ENCODE data around the gene GNA14.

Gene GNA14

GRCh38 chr9:77508396-77508795, 139.7 kb downstream of the GNA14 start:
- no peak for TF ChIP-seq CTCF (IDR thresholded peaks at IDR 0.05; ENCODE audit: unreplicated experiment in 3 of 3)
- no peaks in the 10 kb centered on the region for H3K27me3 Mint-ChIP-seq (ENCODE audit: low read depth)
- H3K9me3 Mint-ChIP-seq, result no peaks in the 10 kb centered on the region
- H3K27ac Mint-ChIP-seq, result peak overlapping the region; percentile 96 to 97 (median 97)
- H3K4me3 Mint-ChIP-seq, result no peak overlapping the region
- no peaks in the 10 kb centered on the region for H3K36me3 Mint-ChIP-seq (ENCODE audit: low read depth)
- H3K4me1 Mint-ChIP-seq, result peaks cover 74% of the 10 kb centered on the region

- TF ChIP-seq CTCF (IDR thresholded peaks at IDR 0.05; ENCODE audit: unreplicated experiment in 3 of 3), result no peak
- Mint-ChIP-seq H3K27ac (peak overlapping the region; percentile 96 to 97 (median 97)), H3K4me3 (peak overlapping the region in 2 of 3 experiments; percentile 7 to 8), H3K36me3 (ENCODE audit: low read depth) (no peaks in the 10 kb centered on the region), H3K4me1 (peaks cover 64% of the 10 kb centered on the region), H3K27me3 (ENCODE audit: low read depth) (no peaks in the 10 kb centered on the region), H3K9me3 (no peaks in the 10 kb centered on the region)
These were observed 140.7 kb downstream of the GNA14 start for GRCh38 chr9:77507212-77507961.

- Mint-ChIP-seq H3K4me3 (no peak overlapping the region), H3K4me1 (peaks cover 45% of the 10 kb centered on the region), H3K36me3 (ENCODE audit: low read depth) (no peaks in the 10 kb centered on the region), H3K27ac (peak overlapping the region; percentile 79 to 89 (median 86)), H3K27me3 (ENCODE audit: low read depth) (no peaks in the 10 kb centered on the region), H3K9me3 (peaks cover 2% of the 10 kb centered on the region)
- TF ChIP-seq CTCF (IDR thresholded peaks at IDR 0.05; ENCODE audit: unreplicated experiment in 3 of 3), result no peak
These were observed 142.9 kb downstream of the GNA14 start for GRCh38 chr9:77505232-77505631.

GRCh38 chr9:77502568-77502967, 145.6 kb downstream of the GNA14 start:
- H3K9me3 Mint-ChIP-seq, result peaks cover 2% of the 10 kb centered on the region
- no peak overlapping the region for H3K4me3 Mint-ChIP-seq
- peaks cover 36% of the 10 kb centered on the region for H3K4me1 Mint-ChIP-seq
- H3K27ac Mint-ChIP-seq, result peak overlapping the region in 2 of 3 experiments; percentile 50 to 85
- H3K36me3 Mint-ChIP-seq (ENCODE audit: low read depth), result no peaks in the 10 kb centered on the region
- no peaks in the 10 kb centered on the region for H3K27me3 Mint-ChIP-seq (ENCODE audit: low read depth)
- no peak for TF ChIP-seq CTCF (IDR thresholded peaks at IDR 0.05; ENCODE audit: unreplicated experiment in 3 of 3)

GRCh38 chr9:77498891-77499290, 149.2 kb downstream of the GNA14 start:
- H3K27me3 Mint-ChIP-seq (ENCODE audit: low read depth), result no peaks in the 10 kb centered on the region
- H3K27ac Mint-ChIP-seq, result peak overlapping the region; percentile 16 to 85 (median 51)
- no peaks in the 10 kb centered on the region for H3K36me3 Mint-ChIP-seq (ENCODE audit: low read depth)
- H3K4me3 Mint-ChIP-seq, result no peak overlapping the region
- TF ChIP-seq CTCF (IDR thresholded peaks at IDR 0.05; ENCODE audit: unreplicated experiment in 3 of 3), result no peak
- H3K4me1 Mint-ChIP-seq, result peaks cover 32% of the 10 kb centered on the region
- peaks cover 2% of the 10 kb centered on the region for H3K9me3 Mint-ChIP-seq

All from nephron (organoid).